LNCaP clone FGC (cell line): Measurements from ENCODE around the gene SACM1L.
"Not testable (repeated sequence)": the region's sequence is repeated elsewhere in the genome, so short reads cannot be mapped to it uniquely, and the experiment has no call there.

Experiments used
- DNase-seq: peaks from one replicate; pipeline ENCODE4 v3.0.0-alpha.2; 2011; ENCODE audit warnings: low read depth
- H3K4me3 ChIP-seq: 2 replicates; pipeline ENCODE4 v1.5.1; 2011; ENCODE audit warnings: mild to moderate bottlenecking, low read depth, low read length, control low read depth
- CTCF ChIP-seq: IDR thresholded peaks from 2 replicates; pipeline ENCODE4 v1.5.1; 2012; ENCODE audit warnings: mild to moderate bottlenecking; ENCODE audit not compliant: control insufficient read depth, insufficient read depth; ENCODE audit errors: extremely low read depth

Gene SACM1L

GRCh38 chr3:45690336-45691035, 1.3 kb downstream of the SACM1L start:
- TF ChIP-seq CTCF: no peak
- H3K4me3 ChIP-seq: peak overlapping the region; percentile 70
- DNase-seq: no peak

GRCh38 chr3:45691842-45692241, 2.6 kb downstream of the SACM1L start:
- no peak for TF ChIP-seq CTCF
- H3K4me3 ChIP-seq: no peak overlapping the region

GRCh38 chr3:45692866-45693265, 3.7 kb downstream of the SACM1L start:
- peak; percentile 52 for DNase-seq
- no peak for TF ChIP-seq CTCF
- no peak overlapping the region for H3K4me3 ChIP-seq

More at GRCh38 chr3:45691842-45692241, 2.6 kb downstream of the SACM1L start:
- DNase-seq: no peak

- DNase-seq: no peak
- no peak for TF ChIP-seq CTCF
- no peak overlapping the region for H3K4me3 ChIP-seq
These were observed 4.8 kb downstream of the SACM1L start for GRCh38 chr3:45693941-45694521.

- H3K4me3 ChIP-seq, DNase-seq: not testable (repeated sequence)
These were observed 6.0 kb downstream of the SACM1L start for GRCh38 chr3:45695166-45695565.

- no peak for DNase-seq
- no peak for TF ChIP-seq CTCF
- H3K4me3 ChIP-seq: no peak overlapping the region
These were observed 11.4 kb downstream of the SACM1L start for GRCh38 chr3:45700570-45701073.

- H3K4me3 ChIP-seq: no peak overlapping the region
- no peak for TF ChIP-seq CTCF
- no peak for DNase-seq
These were observed 12.1 kb downstream of the SACM1L start for GRCh38 chr3:45701172-45701867.
